HepG2 (cell line): ENCODE measurements around the gene CFAP97. TPM values are rescaled to one million over a fixed set of nuclear protein-coding genes. Genes with fewer than 3 reads are reported as not detected.

Experiments used
- CBX1 ChIP-seq: IDR thresholded peaks from one replicate; pipeline ENCODE4 v1.6.1; 2016; ENCODE audit warnings: antibody characterized with exemption, low read depth
- CCAR2 ChIP-seq: fragments of 200-400 bp; formaldehyde crosslinking; optimal IDR thresholded peaks from 2 replicates; pipeline ENCODE3; 2018; ENCODE audit warnings: low read depth, mild to moderate bottlenecking, low read length, moderate library complexity
- CREM ChIP-seq, 2 experiments: sonication (generic) in 1 of 2; formaldehyde crosslinking in 1 of 2; IDR thresholded peaks; 2 replicates each; pipeline versions ENCODE4 v1.4.0 to v1.6.1; 2016 to 2020; ENCODE audit warnings: antibody characterized with exemption in 1 of 2, mild to moderate bottlenecking in 1 of 2, missing genetic modification reagents in 1 of 2
- FOXM1 ChIP-seq: sonication (generic); formaldehyde crosslinking; IDR thresholded peaks from 2 replicates; pipeline ENCODE4 v1.5.0; 2020; ENCODE audit warnings: missing genetic modification reagents
- GATAD1 ChIP-seq: IDR thresholded peaks from 2 replicates; pipeline ENCODE4 v1.6.1; 2016; ENCODE audit warnings: missing genetic modification reagents, missing compliant biosample characterization
- HNRNPUL1 ChIP-seq: fragments of 200-400 bp; formaldehyde crosslinking; IDR thresholded peaks from 2 replicates; pipeline ENCODE4 v1.6.1; 2017; ENCODE audit warnings: low read depth, mild to moderate bottlenecking, low read length, moderate library complexity
- LBX2 ChIP-seq: sonication (generic); formaldehyde crosslinking; IDR thresholded peaks from 2 replicates; pipeline ENCODE4 v1.5.0; 2020; ENCODE audit warnings: missing genetic modification reagents, mild to moderate bottlenecking, borderline replicate concordance
- MED8 ChIP-seq: sonication (generic); formaldehyde crosslinking; IDR thresholded peaks from 2 replicates; pipeline ENCODE4 v1.8.1; 2023; ENCODE audit warnings: mild to moderate bottlenecking, missing genetic modification reagents; ENCODE audit not compliant: insufficient replicate concordance
- POLR2A ChIP-seq, 2 experiments: IDR thresholded peaks; 2 replicates each; pipeline ENCODE4 v1.6.1; 2011; ENCODE audit warnings: low read depth in 2 of 2, low read length in 2 of 2, mild to moderate bottlenecking in 1 of 2, moderate library complexity in 1 of 2; ENCODE audit not compliant: insufficient read depth in 1 of 2
- U2AF1 ChIP-seq: fragments of 200-400 bp; formaldehyde crosslinking; optimal IDR thresholded peaks from 2 replicates; pipeline ENCODE3; 2017; ENCODE audit warnings: mild to moderate bottlenecking, low read depth, low read length
- ZBTB44 ChIP-seq: sonication (generic); formaldehyde crosslinking; IDR thresholded peaks from 2 replicates; pipeline ENCODE4 v1.4.0; 2020; ENCODE audit warnings: missing genetic modification reagents
- ZFYVE20 ChIP-seq: sonication (generic); formaldehyde crosslinking; IDR thresholded peaks from 2 replicates; pipeline ENCODE4 v1.8.0; 2023; ENCODE audit warnings: low read depth, mild to moderate bottlenecking, moderate library complexity, missing genetic modification reagents, borderline replicate concordance
- ZNF280D ChIP-seq: sonication (generic); formaldehyde crosslinking; IDR thresholded peaks from 2 replicates; pipeline ENCODE4 v1.5.1; 2020; ENCODE audit warnings: mild to moderate bottlenecking, missing genetic modification reagents
- ZNF513 ChIP-seq: sonication (generic); formaldehyde crosslinking; conservative IDR thresholded peaks from 2 replicates; pipeline ENCODE4 v1.5.0; 2020; ENCODE audit warnings: missing genetic modification reagents
- ZNF546 ChIP-seq: sonication (generic); formaldehyde crosslinking; conservative IDR thresholded peaks from 2 replicates; pipeline ENCODE4 v1.8.1; 2023; ENCODE audit warnings: mild to moderate bottlenecking, missing genetic modification reagents
- ZNF674 ChIP-seq: sonication (generic); formaldehyde crosslinking; IDR thresholded peaks from 2 replicates; pipeline ENCODE4 v1.5.0; 2020; ENCODE audit warnings: low read depth, mild to moderate bottlenecking, missing genetic modification reagents
- ZNF775 ChIP-seq: sonication (generic); formaldehyde crosslinking; IDR thresholded peaks from 2 replicates; pipeline ENCODE4 v1.4.0; 2020; ENCODE audit warnings: missing genetic modification reagents, mild to moderate bottlenecking, moderate library complexity, borderline replicate concordance
- ZNF776 ChIP-seq: sonication (generic); formaldehyde crosslinking; IDR thresholded peaks from 2 replicates; pipeline ENCODE4 v1.4.0; 2020; ENCODE audit warnings: mild to moderate bottlenecking, missing genetic modification reagents
- ZSCAN21 ChIP-seq: sonication (generic); formaldehyde crosslinking; IDR thresholded peaks from 2 replicates; pipeline ENCODE4 v1.8.0; 2022; ENCODE audit warnings: mild to moderate bottlenecking, missing genetic modification reagents, moderate library complexity, borderline replicate concordance
- ZSCAN30 ChIP-seq: sonication (generic); formaldehyde crosslinking; IDR thresholded peaks from 2 replicates; pipeline ENCODE4 v1.5.0; 2020; ENCODE audit warnings: mild to moderate bottlenecking, missing genetic modification reagents
- polyA plus RNA-seq, 8 experiments: library from polyadenylated mRNA; depleted of rRNA in 3 of 8; stranded (reverse) in 7 of 8; unstranded in 1 of 8; fragments of >200 nt; fragmentation: Illumina TruSeq in 4 of 8; extraction: Trizol in 4 of 8; gene quantifications; 2 replicates each; pipeline versions ENCODE4 v1.2.1 to v1.2.3, GENCODE V29; 2011 to 2016; ENCODE audit warnings: low read depth in 4 of 8, missing spikeins in 1 of 8, mixed read lengths in 1 of 8; ENCODE audit not compliant: insufficient read depth in 1 of 8
- total RNA-seq, 5 experiments: library from RNA; depleted of rRNA; stranded (reverse); fragments of >200 nt; fragmentation: Illumina TruSeq; extraction: Trizol; gene quantifications; 2 replicates each; pipeline ENCODE4 v1.2.3, GENCODE V29; 2016; ENCODE audit warnings: low read depth in 1 of 5

CFAP97 gene
- total and polyA plus RNA-seq, 2 of the 13 experiments (the other 11 are each of a cell fraction or from before 2014, with no cell fraction given): 32.1 to 44.4 TPM

- TF ChIP-seq CBX1 (no peak), GATAD1 (peak; percentile 40; the same call in 1 of the 2 replicates), ZNF674 (CRISPR knock-in tag) (no peak; the same call in 1 of the 2 replicates), ZNF513 (CRISPR knock-in tag) (no peak), MED8 (CRISPR knock-in tag) (no peak), ZSCAN21 (CRISPR knock-in tag) (peak; percentile 79; the same call in 1 of the 2 replicates), POLR2A (IDR thresholded peaks at IDR 0.05; ENCODE audit: insufficient read depth in 1 of 2, low read depth in 2 of 2, low read length in 2 of 2) (0 out of 4 replicates have a peak, but pooled peaks of 1 of the 2 experiments have one; percentile 6), CREM (IDR thresholded peaks at IDR 0.05) (no peak), CREM (CRISPR knock-in tag; IDR thresholded peaks at IDR 0.05) (no peak), ZBTB44 (CRISPR knock-in tag) (no peak), CCAR2 (no peak), ZNF546 (CRISPR knock-in tag) (no peak), ZNF280D (CRISPR knock-in tag) (0 out of 2 replicates have a peak, but pooled peaks have one; percentile 24), HNRNPUL1 (no peak), U2AF1 (no peak), ZSCAN30 (CRISPR knock-in tag) (no peak), FOXM1 (CRISPR knock-in tag) (no peak), ZNF776 (CRISPR knock-in tag) (no peak), LBX2 (CRISPR knock-in tag) (no peak), ZFYVE20 (CRISPR knock-in tag) (no peak), ZNF775 (no peak)
These were observed 5.4 kb upstream of the CFAP97 start, which contains the start of gene SNX25 (continued) for GRCh38 chr4:185209031-185209851.
